Right atrium auricular region (tissue), 2 donors: ENCODE results near the gene KRTAP10-1. TPM values are rescaled to one million over a fixed set of nuclear protein-coding genes. Genes with fewer than 3 reads are reported as not detected.

ENCODE experiments used
- DNase-seq: peaks from one replicate; pipeline ENCODE4 v3.0.0-alpha.2; 2019; ENCODE audit warnings: low spot score
- H3K27ac ChIP-seq, 2 donors: fragments of 200-600 bp; sonication (generic); 1 replicate in 1 of 2; 2 replicates in 1 of 2; pipeline ENCODE4 v1.5.1; 2016 to 2019
- H3K27me3 ChIP-seq, 2 donors: fragments of 200-600 bp; sonication (generic); one replicate each; pipeline versions ENCODE4 v1.5.1 to v1.6.0; 2017 to 2019
- H3K36me3 ChIP-seq: fragments of 200-600 bp; sonication (generic); one replicate; pipeline ENCODE4 v1.5.1; 2016
- H3K4me1 ChIP-seq, 2 donors: fragments of 200-600 bp; sonication (generic); one replicate each; pipeline versions ENCODE4 v1.5.1 to v1.6.0; 2017 to 2019
- H3K4me3 ChIP-seq, 2 donors: fragments of 200-600 bp; sonication (generic); 1 replicate in 1 of 2; 2 replicates in 1 of 2; pipeline ENCODE4 v1.5.1; 2017 to 2019; ENCODE audit warnings: mild to moderate bottlenecking in 1 of 2, moderate library complexity in 1 of 2
- H3K9me3 ChIP-seq, 2 donors: fragments of 200-600 bp; sonication (generic); one replicate each; pipeline ENCODE4 v1.5.1; 2019
- CTCF ChIP-seq, 2 donors: fragments of 200-600 bp; sonication (generic); IDR thresholded peaks; one replicate each; pipeline ENCODE4 v1.5.1; 2019; ENCODE audit warnings: antibody characterized with exemption in 2 of 2
- total RNA-seq, 2 donors: library from RNA; depleted of rRNA; stranded (reverse); fragments of >200 nt; gene quantifications; one replicate each; pipeline ENCODE4 v1.1.0, GENCODE V29; 2016

KRTAP10-1 gene
- total RNA-seq, 2 donors from 2014 or later, result not detected

- Histone ChIP-seq H3K4me1 (peaks cover 0 to 9% of the 10 kb centered on the region in 2 donors), H3K27me3 (no peaks in the 10 kb centered on the region), H3K27ac (no peak overlapping the region), H3K9me3 (no peaks in the 10 kb centered on the region), H3K36me3 (no peaks in the 10 kb centered on the region), H3K4me3 (no peak overlapping the region)
- no peak for TF ChIP-seq CTCF (IDR thresholded peaks at IDR 0.05)
- DNase-seq, result no peak
Measured at GRCh38 chr21:44514218-44514520, 25.8 kb downstream of the KRTAP10-1 start.

GRCh38 chr21:44513389-44514217 is 26.4 kb downstream of the KRTAP10-1 start:
- no peak for DNase-seq
- Histone ChIP-seq H3K4me1 (peaks cover 0 to 9% of the 10 kb centered on the region in 2 donors), H3K27me3 (no peaks in the 10 kb centered on the region), H3K9me3 (no peaks in the 10 kb centered on the region), H3K4me3 (no peak overlapping the region), H3K36me3 (no peaks in the 10 kb centered on the region), H3K27ac (no peak overlapping the region)
- TF ChIP-seq CTCF (IDR thresholded peaks at IDR 0.05), result no peak

- no peak overlapping the region for H3K27ac ChIP-seq
- no peaks in the 10 kb centered on the region for H3K9me3 ChIP-seq
- no peaks in the 10 kb centered on the region for H3K36me3 ChIP-seq
- no peaks in the 10 kb centered on the region for H3K27me3 ChIP-seq
- DNase-seq, result no peak
- H3K4me3 ChIP-seq, result no peak overlapping the region
- peaks cover 0 to 9% of the 10 kb centered on the region in 2 donors for H3K4me1 ChIP-seq
- no peak for TF ChIP-seq CTCF (IDR thresholded peaks at IDR 0.05)
Measured at GRCh38 chr21:44512496-44513388, 27.3 kb downstream of the KRTAP10-1 start.

GRCh38 chr21:44511938-44512275 is 28.1 kb downstream of the KRTAP10-1 start:
- H3K9me3 ChIP-seq, result no peaks in the 10 kb centered on the region
- no peaks in the 10 kb centered on the region for H3K36me3 ChIP-seq
- H3K27me3 ChIP-seq, result no peaks in the 10 kb centered on the region
- DNase-seq, result no peak
- H3K27ac ChIP-seq, result no peak overlapping the region
- TF ChIP-seq CTCF (IDR thresholded peaks at IDR 0.05), result no peak
- H3K4me3 ChIP-seq, result no peak overlapping the region
- peaks cover 0 to 9% of the 10 kb centered on the region in 2 donors for H3K4me1 ChIP-seq

- Histone ChIP-seq H3K9me3 (no peaks in the 10 kb centered on the region), H3K4me1 (peaks cover 0 to 9% of the 10 kb centered on the region in 2 donors), H3K27ac (no peak overlapping the region), H3K36me3 (no peaks in the 10 kb centered on the region), H3K4me3 (no peak overlapping the region), H3K27me3 (no peaks in the 10 kb centered on the region)
- DNase-seq, result no peak
- no peak for TF ChIP-seq CTCF (IDR thresholded peaks at IDR 0.05)
Measured at GRCh38 chr21:44511219-44511937, 28.6 kb downstream of the KRTAP10-1 start.
